Measurements from ENCODE around the gene GYPC.
A peak's percentile ranks its signal among the peaks of the same experiment; 100 is the strongest.

Gene GYPC

GRCh38 chr2:126649101-126649500 is 6.9 kb upstream of the GYPC start:
- Histone ChIP-seq H3K9me3 (ENCODE audit: control insufficient read depth, insufficient read depth, low read length) (no peaks in the 10 kb centered on the region), H3K27me3 (ENCODE audit: control insufficient read depth, insufficient read depth, low read length) (no peaks in the 10 kb centered on the region), H3K27ac (ENCODE audit: low read length) (no peak overlapping the region), H3K36me3 (ENCODE audit: control insufficient read depth, insufficient read depth, low read length) (no peaks in the 10 kb centered on the region), H3K4me3 (ENCODE audit: low read length) (no peak overlapping the region), H3K4me1 (ENCODE audit: control insufficient read depth, insufficient read depth, low read length) (no peaks in the 10 kb centered on the region)
- DNase-seq (ENCODE audit: low read depth, low spot score), result no peak
- WGBS (ENCODE audit: insufficient coverage, insufficient read length), result no CpG with 5 or more reads among the region's 1 CpG

DNA sequence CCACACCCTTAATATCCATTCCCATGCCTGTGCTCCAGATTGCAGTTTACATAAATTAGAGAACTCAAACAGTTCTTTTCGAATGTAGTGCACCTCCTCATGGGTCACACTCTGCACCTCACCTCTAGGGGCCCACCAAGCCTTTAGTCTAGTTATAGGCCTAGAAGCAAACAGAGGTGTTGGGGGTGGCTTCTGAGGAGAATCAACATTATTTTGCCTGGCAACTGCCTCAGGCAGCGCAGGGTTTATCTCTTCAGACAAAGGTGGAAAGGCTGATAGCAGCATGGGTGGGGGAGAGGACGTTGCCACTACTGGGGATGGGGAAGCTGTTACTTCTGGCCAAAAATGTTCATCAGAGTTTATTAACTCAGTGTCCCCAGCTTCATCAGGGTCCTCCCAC is 5.0 kb upstream of the GYPC start:
- H3K36me3 ChIP-seq (ENCODE audit: control insufficient read depth, insufficient read depth, low read length), result no peaks in the 10 kb centered on the region
- no peak overlapping the region for H3K27ac ChIP-seq (ENCODE audit: low read length)
- no peaks in the 10 kb centered on the region for H3K4me1 ChIP-seq (ENCODE audit: control insufficient read depth, insufficient read depth, low read length)
- DNase-seq (ENCODE audit: low read depth, low spot score), result no peak
- H3K4me3 ChIP-seq (ENCODE audit: low read length), result no peak overlapping the region
- H3K9me3 ChIP-seq (ENCODE audit: control insufficient read depth, insufficient read depth, low read length), result no peaks in the 10 kb centered on the region
- no CpG with 5 or more reads among the region's 3 CpGs for WGBS (ENCODE audit: insufficient coverage, insufficient read length)
- no peaks in the 10 kb centered on the region; the same call in 1 of the 2 replicates for H3K27me3 ChIP-seq (ENCODE audit: control insufficient read depth, insufficient read depth, low read length)

DNA sequence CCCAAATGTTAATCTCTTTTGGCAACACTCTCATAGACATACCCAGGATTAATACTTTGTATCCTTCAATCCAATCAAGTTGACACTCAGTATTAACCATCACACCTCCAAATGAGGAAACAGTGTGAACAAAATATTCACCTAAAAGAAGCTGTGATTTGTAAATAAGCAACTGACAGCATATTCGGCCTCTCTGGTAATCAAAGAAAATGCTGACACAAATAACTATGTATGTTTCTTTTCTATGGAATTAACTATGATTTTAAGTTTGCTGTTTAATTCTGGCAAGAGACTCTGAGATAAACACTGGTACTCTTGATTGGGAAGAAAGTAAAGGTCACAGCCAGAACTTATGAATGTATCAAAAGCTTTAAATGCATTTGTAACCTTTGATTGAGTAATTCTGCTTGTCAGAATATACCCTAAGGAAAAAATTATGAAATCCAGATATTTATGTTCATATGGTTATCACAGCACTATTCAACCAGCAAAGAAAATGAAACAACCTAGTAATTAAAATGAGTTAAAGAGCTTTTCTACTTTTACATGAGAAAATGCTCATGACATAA is 3.6 kb upstream of the GYPC start:
- no peaks in the 10 kb centered on the region; the same call in 1 of the 2 replicates for H3K27me3 ChIP-seq (ENCODE audit: control insufficient read depth, insufficient read depth, low read length)
- H3K36me3 ChIP-seq (ENCODE audit: control insufficient read depth, insufficient read depth, low read length), result no peaks in the 10 kb centered on the region
- H3K27ac ChIP-seq (ENCODE audit: low read length), result no peak overlapping the region
- no peak overlapping the region for H3K4me3 ChIP-seq (ENCODE audit: low read length)
- H3K4me1 ChIP-seq (ENCODE audit: control insufficient read depth, insufficient read depth, low read length), result peaks cover 1% of the 10 kb centered on the region; the same call in 1 of the 2 replicates
- DNase-seq (ENCODE audit: low read depth, low spot score), result no peak
- no CpG with 5 or more reads among the region's 1 CpG for WGBS (ENCODE audit: insufficient coverage, insufficient read length)
- no peaks in the 10 kb centered on the region for H3K9me3 ChIP-seq (ENCODE audit: control insufficient read depth, insufficient read depth, low read length)

DNA sequence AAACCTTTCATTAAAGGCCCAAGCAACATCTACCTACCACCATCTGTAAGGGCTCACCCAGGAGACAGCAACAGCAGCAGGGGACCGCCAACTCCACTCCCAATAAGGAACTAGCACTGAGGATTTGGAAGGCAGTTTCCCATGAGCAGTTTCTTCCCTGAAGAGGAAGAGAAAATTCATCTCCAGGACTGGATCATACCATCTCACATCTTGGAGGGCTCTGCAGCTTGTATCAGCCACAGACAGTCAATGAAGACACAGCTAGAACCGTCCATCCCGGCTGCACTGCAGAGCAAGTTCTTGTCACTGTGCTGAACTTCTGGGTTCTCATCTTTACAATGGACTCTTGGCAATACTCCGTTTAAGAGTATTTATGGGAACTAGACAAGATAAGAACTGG is 2.8 kb upstream of the GYPC start:
- Histone ChIP-seq H3K27ac (ENCODE audit: low read length) (no peak overlapping the region), H3K36me3 (ENCODE audit: control insufficient read depth, insufficient read depth, low read length) (no peaks in the 10 kb centered on the region), H3K27me3 (ENCODE audit: control insufficient read depth, insufficient read depth, low read length) (no peaks in the 10 kb centered on the region; the same call in 1 of the 2 replicates), H3K4me1 (ENCODE audit: control insufficient read depth, insufficient read depth, low read length) (peaks cover 6% of the 10 kb centered on the region), H3K9me3 (ENCODE audit: control insufficient read depth, insufficient read depth, low read length) (no peaks in the 10 kb centered on the region), H3K4me3 (ENCODE audit: low read length) (no peak overlapping the region)
- whole genome bisulfite sequencing (ENCODE audit: insufficient coverage, insufficient read length), result no CpG with 5 or more reads among the region's 4 CpGs
- DNase-seq (ENCODE audit: low read depth, low spot score), result no peak

GRCh38 chr2:126653761-126654160 is 2.2 kb upstream of the GYPC start:
- H3K27me3 ChIP-seq (ENCODE audit: control insufficient read depth, insufficient read depth, low read length), result no peaks in the 10 kb centered on the region; the same call in 1 of the 2 replicates
- no peaks in the 10 kb centered on the region for H3K36me3 ChIP-seq (ENCODE audit: control insufficient read depth, insufficient read depth, low read length)
- no peak for DNase-seq (ENCODE audit: low read depth, low spot score)
- peaks cover 8% of the 10 kb centered on the region for H3K4me1 ChIP-seq (ENCODE audit: control insufficient read depth, insufficient read depth, low read length)
- H3K9me3 ChIP-seq (ENCODE audit: control insufficient read depth, insufficient read depth, low read length), result no peaks in the 10 kb centered on the region
- H3K4me3 ChIP-seq (ENCODE audit: low read length), result no peak overlapping the region
- no peak overlapping the region for H3K27ac ChIP-seq (ENCODE audit: low read length)
- no CpG with 5 or more reads among the region's 4 CpGs for WGBS (ENCODE audit: insufficient coverage, insufficient read length)

- no CpG with 5 or more reads among the region's 7 CpGs for WGBS (ENCODE audit: insufficient coverage, insufficient read length)
Measured at GRCh38 chr2:126655051-126655450, 907 bp upstream of the GYPC start.

GRCh38 chr2:126656431-126657147 is 631 bp downstream of the GYPC start:
- Histone ChIP-seq H3K27ac (ENCODE audit: low read length) (no peak overlapping the region), H3K36me3 (ENCODE audit: control insufficient read depth, insufficient read depth, low read length) (no peaks in the 10 kb centered on the region), H3K4me1 (ENCODE audit: control insufficient read depth, insufficient read depth, low read length) (peaks cover 8% of the 10 kb centered on the region), H3K9me3 (ENCODE audit: control insufficient read depth, insufficient read depth, low read length) (no peaks in the 10 kb centered on the region), H3K4me3 (ENCODE audit: low read length) (peak overlapping the region; percentile 57), H3K27me3 (ENCODE audit: control insufficient read depth, insufficient read depth, low read length) (no peaks in the 10 kb centered on the region; the same call in 1 of the 2 replicates)
- no peak for DNase-seq (ENCODE audit: low read depth, low spot score)
- WGBS (ENCODE audit: insufficient coverage, insufficient read length), result no CpG with 5 or more reads among the region's 38 CpGs

More at GRCh38 chr2:126655051-126655450, 907 bp upstream of the GYPC start:
- H3K27me3 ChIP-seq (ENCODE audit: control insufficient read depth, insufficient read depth, low read length), result no peaks in the 10 kb centered on the region; the same call in 1 of the 2 replicates
- no peaks in the 10 kb centered on the region for H3K9me3 ChIP-seq (ENCODE audit: control insufficient read depth, insufficient read depth, low read length)
- H3K4me1 ChIP-seq (ENCODE audit: control insufficient read depth, insufficient read depth, low read length), result peaks cover 8% of the 10 kb centered on the region
- no peak overlapping the region for H3K4me3 ChIP-seq (ENCODE audit: low read length)
- H3K27ac ChIP-seq (ENCODE audit: low read length), result no peak overlapping the region
- no peaks in the 10 kb centered on the region for H3K36me3 ChIP-seq (ENCODE audit: control insufficient read depth, insufficient read depth, low read length)
- no peak for DNase-seq (ENCODE audit: low read depth, low spot score)

DNA sequence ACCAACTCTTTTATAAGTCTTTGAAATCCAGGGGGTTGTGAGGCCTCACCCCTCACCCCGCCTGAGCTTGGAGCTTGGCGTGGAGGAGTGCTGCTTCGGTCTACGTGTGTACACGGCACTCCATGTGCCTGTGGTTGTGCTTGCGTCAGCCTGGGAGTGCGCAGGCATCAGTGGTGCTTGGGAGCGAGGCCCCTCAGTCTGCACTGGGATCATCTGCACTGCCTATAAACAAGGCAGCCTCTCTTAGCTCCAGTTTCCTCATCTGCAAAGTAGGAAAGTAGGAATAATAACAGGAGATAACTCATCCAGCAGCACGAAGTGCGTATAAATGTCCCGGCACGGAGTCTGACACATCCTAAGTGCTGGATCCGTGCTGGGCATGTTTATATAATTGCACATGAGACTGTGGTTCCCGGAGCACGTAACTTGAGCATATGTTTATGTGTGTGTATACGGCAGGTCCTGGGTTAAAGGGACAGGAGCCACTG is 1.2 kb downstream of the GYPC start:
- peaks cover 8% of the 10 kb centered on the region for H3K4me1 ChIP-seq (ENCODE audit: control insufficient read depth, insufficient read depth, low read length)
- peak overlapping the region; percentile 1; the same call in 1 of the 2 replicates for H3K4me3 ChIP-seq (ENCODE audit: low read length)
- H3K36me3 ChIP-seq (ENCODE audit: control insufficient read depth, insufficient read depth, low read length), result no peaks in the 10 kb centered on the region
- WGBS (ENCODE audit: insufficient coverage, insufficient read length), result no CpG with 5 or more reads among the region's 16 CpGs
- DNase-seq (ENCODE audit: low read depth, low spot score), result no peak
- H3K9me3 ChIP-seq (ENCODE audit: control insufficient read depth, insufficient read depth, low read length), result no peaks in the 10 kb centered on the region
- H3K27ac ChIP-seq (ENCODE audit: low read length), result no peak overlapping the region
- H3K27me3 ChIP-seq (ENCODE audit: control insufficient read depth, insufficient read depth, low read length), result no peaks in the 10 kb centered on the region; the same call in 1 of the 2 replicates

- Histone ChIP-seq H3K9me3 (ENCODE audit: control insufficient read depth, insufficient read depth, low read length) (no peaks in the 10 kb centered on the region), H3K36me3 (ENCODE audit: control insufficient read depth, insufficient read depth, low read length) (no peaks in the 10 kb centered on the region), H3K4me3 (ENCODE audit: low read length) (no peak overlapping the region), H3K27me3 (ENCODE audit: control insufficient read depth, insufficient read depth, low read length) (no peaks in the 10 kb centered on the region; the same call in 1 of the 2 replicates), H3K4me1 (ENCODE audit: control insufficient read depth, insufficient read depth, low read length) (peaks cover 8% of the 10 kb centered on the region), H3K27ac (ENCODE audit: low read length) (no peak overlapping the region)
- no CpG with 5 or more reads among the region's 14 CpGs for WGBS (ENCODE audit: insufficient coverage, insufficient read length)
- DNase-seq (ENCODE audit: low read depth, low spot score), result no peak
Measured at GRCh38 chr2:126657636-126658318, 1.8 kb downstream of the GYPC start.

GRCh38 chr2:126658319-126658904 is 2.5 kb downstream of the GYPC start:
- H3K9me3 ChIP-seq (ENCODE audit: control insufficient read depth, insufficient read depth, low read length), result no peaks in the 10 kb centered on the region

More at GRCh38 chr2:126658319-126658904, 2.5 kb downstream of the GYPC start:
- no peak overlapping the region for H3K4me3 ChIP-seq (ENCODE audit: low read length)
- H3K36me3 ChIP-seq (ENCODE audit: control insufficient read depth, insufficient read depth, low read length), result no peaks in the 10 kb centered on the region
- peaks cover 8% of the 10 kb centered on the region for H3K4me1 ChIP-seq (ENCODE audit: control insufficient read depth, insufficient read depth, low read length)
- no peak overlapping the region for H3K27ac ChIP-seq (ENCODE audit: low read length)
- H3K27me3 ChIP-seq (ENCODE audit: control insufficient read depth, insufficient read depth, low read length), result no peaks in the 10 kb centered on the region; the same call in 1 of the 2 replicates
- WGBS (ENCODE audit: insufficient coverage, insufficient read length), result no CpG with 5 or more reads among the region's 2 CpGs
- no peak for DNase-seq (ENCODE audit: low read depth, low spot score)

All from iPS DF 6.9 (cell line).